HG03159 (cell line): Measurements from ENCODE around the gene ARRDC5.
A peak's percentile ranks its signal among the peaks of the same experiment; 100 is the strongest.
"Not testable (repeated sequence)": the region's sequence is repeated elsewhere in the genome, so short reads cannot be mapped to it uniquely, and the experiment has no call there.

Experiments
- ATAC-seq: cut with Tn5 transposase; IDR thresholded peaks from one replicate; pipeline ENCODE4 v1.9.1; 2021; ENCODE audit warnings: mild to moderate bottlenecking, moderate library complexity; ENCODE audit not compliant: unreplicated experiment

Gene ARRDC5

GRCh38 chr19:4871711-4872110 lies 31.0 kb downstream of the ARRDC5 start:
- no peak for ATAC-seq

GRCh38 chr19:4870025-4870700 lies 32.5 kb downstream of the ARRDC5 start:
- ATAC-seq = no peak

GRCh38 chr19:4868286-4868834 lies 34.3 kb downstream of the ARRDC5 start:
- no peak for ATAC-seq

- ATAC-seq = peak; percentile 74
Measured at GRCh38 chr19:4867534-4868285, 35.0 kb downstream of the ARRDC5 start, which contains the start of gene PLIN3. PLIN3 (minus strand) TSS chr19:4867667; CDS start chr19:4861394, 6,273 bp downstream.

- no peak for ATAC-seq
Measured at GRCh38 chr19:4866595-4867424, 35.9 kb downstream of the ARRDC5 start.

GRCh38 chr19:4861147-4861546 lies 41.5 kb downstream of the ARRDC5 start:
- no peak for ATAC-seq

- no peak for ATAC-seq
Measured at GRCh38 chr19:4859697-4860096, 43.0 kb downstream of the ARRDC5 start.

- ATAC-seq = not testable (repeated sequence)
Measured at GRCh38 chr19:4856468-4856867, 46.2 kb downstream of the ARRDC5 start.

- ATAC-seq = not testable (repeated sequence)
Measured at GRCh38 chr19:4853506-4853905, 49.2 kb downstream of the ARRDC5 start.

GRCh38 chr19:4852484-4852883 lies 50.2 kb downstream of the ARRDC5 start:
- ATAC-seq = no peak

- ATAC-seq = no peak
Measured at GRCh38 chr19:4851551-4852290, 51.0 kb downstream of the ARRDC5 start.

- no peak for ATAC-seq
Measured at GRCh38 chr19:4849019-4849418, 53.7 kb downstream of the ARRDC5 start.

- no peak for ATAC-seq
Measured at GRCh38 chr19:4847190-4847973, 55.3 kb downstream of the ARRDC5 start.

GRCh38 chr19:4845975-4846374 lies 56.7 kb downstream of the ARRDC5 start:
- not testable (repeated sequence) for ATAC-seq

GRCh38 chr19:4844348-4845179 lies 58.1 kb downstream of the ARRDC5 start:
- ATAC-seq = no peak

- ATAC-seq = no peak
Measured at GRCh38 chr19:4843647-4843965, 59.1 kb downstream of the ARRDC5 start.
